DMS 273 (cell line): ENCODE data around the gene UPK1A.
"Not testable (repeated sequence)": the region's sequence is repeated elsewhere in the genome, so short reads cannot be mapped to it uniquely, and the experiment has no call there.

Experiments
- DNase-seq: peaks from one replicate; lab custom pipeline; 2025; ENCODE audit not compliant: unreplicated experiment; lab: John Stamatoyannopoulos, UW

UPK1A gene

DNA sequence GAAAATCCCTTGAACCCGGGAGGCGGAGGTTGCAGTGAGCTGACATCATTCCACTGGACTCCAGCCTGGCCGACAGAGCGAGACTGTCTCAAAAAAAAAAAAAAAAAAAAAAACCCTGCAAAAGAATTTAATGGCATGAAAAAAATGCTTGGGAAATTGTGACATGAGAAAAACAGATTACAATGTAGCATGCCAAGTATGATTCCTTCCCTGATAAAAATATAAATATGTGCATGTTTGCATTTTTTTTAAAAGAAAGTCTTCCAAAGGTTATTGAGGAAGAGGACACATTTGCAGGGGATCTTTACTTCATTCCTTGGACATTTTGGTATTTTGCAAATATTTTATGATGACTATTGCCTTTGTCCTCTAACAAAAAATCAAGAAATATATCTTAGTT is 23.5 kb downstream of the UPK1A start:
- no peak for DNase-seq

DNA sequence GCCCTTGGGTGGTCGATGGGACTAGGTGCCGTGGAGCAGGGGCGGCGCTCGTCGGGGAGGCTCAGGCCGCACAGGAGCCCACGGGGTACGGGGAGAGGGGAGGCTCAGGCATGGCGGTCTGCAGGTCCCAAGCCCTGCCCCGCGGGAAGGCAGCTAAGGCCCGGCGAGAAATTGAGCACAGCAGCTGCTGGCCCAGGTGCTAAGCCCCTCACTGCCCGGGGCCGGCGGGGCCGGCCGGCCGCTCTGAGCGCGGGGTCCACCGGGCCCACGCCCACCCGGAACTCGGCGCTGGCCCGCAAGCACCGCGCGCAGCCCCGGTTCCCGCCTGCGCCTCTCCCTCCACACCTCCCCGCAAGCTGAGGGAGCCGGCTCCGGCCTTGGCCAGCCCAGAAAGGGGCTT is 24.8 kb downstream of the UPK1A start:
- DNase-seq: not testable (repeated sequence)

DNA sequence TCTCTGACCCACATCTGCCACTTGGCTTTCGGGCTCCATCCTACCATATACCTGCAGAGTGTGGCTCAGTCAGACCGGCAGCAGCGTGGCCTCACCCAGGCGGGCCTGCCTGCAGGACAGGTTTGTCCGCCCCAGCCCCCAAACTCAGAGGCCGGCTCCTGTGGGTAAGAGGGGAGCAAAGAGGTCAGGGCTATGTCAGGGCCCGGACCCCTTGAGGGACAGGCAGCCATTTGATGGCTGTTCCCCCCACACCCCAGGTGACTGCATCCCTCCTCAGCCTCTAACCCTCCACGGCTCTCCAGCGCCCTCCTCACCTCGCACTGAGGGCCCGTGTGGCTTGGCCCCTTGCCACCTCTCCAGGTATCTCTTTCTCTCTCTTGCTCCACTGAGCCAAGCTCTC is 25.7 kb downstream of the UPK1A start:
- peak; percentile 23 for DNase-seq

DNA sequence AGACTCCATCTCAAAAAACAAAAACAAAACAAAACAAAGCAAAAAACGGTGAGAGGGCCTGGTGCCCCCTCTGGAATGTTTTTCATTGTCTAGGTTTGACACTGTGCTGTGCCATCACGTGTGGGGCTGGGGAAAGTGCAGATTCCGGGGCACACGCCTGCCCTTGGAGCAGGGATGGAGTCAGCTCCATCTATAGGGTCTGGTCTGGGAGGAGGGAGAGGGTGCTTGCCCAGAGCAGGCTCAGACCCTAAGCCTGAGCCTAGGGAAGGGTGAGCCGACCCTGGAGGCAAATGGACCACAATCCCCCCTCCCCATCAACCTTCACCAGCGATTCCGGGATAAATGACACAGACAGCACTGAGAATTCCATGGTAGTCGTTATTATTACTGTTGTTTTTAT is 27.1 kb downstream of the UPK1A start:
- DNase-seq: no peak

DNA sequence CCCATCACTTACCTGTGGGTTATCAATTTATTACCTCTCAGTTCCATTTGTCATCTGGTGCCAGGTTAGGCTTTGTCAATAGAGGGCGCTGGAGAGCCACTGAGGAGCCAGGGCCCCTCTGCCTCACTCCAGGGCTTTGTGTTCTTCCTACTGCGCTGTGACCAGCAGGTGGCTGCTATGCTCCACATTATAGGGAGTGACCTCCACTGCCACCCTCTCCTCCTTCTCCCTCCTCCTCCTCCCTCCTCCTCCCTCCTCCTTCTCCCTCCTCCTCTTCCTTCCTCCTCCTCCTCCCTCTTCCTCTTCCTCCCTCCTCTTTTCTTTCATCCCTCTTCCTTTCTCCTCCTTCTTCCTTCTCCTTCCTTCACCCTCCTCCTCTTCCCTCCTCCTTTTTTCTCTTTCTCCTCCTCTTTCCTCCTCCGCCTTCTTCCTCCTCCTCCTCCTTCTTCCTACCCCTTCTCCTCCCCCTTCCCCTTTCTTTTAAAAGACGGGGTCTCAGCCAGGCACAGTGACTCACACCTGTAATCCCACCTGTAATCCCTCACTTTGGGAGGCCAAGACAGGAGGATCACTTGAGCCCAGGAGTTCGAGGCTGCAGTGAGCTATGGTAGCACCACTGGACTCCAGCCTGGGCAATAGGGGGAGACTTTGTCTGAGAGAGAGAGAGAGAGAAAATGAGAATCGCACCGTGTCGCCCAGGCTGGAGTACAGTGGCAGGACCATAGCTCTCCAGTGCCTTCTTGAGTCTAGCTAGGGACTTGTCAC is 27.7 kb downstream of the UPK1A start:
- DNase-seq: peak; percentile 94

DNA sequence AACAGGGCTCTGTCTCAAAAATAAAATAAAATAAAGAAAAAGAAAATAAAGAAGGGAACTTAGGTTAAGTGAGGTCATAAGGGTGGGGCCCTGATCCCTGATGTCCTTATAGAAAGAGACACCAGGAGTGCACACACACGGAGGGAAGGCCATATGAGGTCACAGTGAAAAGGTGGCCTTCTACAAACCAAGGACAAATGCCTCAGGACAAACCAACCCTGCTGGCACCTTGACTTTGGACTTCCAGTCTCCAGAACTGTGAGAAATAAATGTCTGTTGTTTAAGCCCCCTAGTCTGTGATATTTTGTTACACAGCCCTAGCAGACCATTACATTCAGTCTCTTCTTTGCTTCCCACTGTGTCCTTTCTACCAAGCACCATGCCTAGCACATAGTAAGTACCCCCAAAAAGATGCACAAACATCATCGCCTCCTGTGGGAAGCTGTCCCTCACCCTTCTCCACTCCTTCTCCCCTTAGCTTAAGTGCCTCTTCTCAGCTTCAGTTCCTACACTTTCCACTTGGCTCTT is 29.6 kb downstream of the UPK1A start:
- DNase-seq: no peak

DNA sequence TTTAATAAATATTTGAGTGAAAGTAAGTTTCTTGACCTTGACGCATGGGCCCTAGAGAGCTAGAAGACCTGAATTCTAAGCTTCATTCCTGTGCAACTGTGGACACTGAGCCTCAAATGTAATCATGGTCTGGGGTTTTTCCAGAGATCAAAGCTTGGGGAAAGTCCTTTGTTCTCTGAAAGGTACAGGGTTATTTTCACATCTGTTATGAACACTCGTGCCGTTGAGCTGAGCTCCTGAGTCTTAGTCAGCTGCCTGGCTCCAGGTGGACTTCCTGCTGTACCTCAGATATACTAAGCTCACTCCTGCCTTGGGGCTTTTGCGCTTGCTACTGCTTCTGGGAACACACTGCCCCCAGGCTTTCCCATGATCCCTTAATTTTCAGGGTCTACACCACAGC is 30.5 kb downstream of the UPK1A start:
- no peak for DNase-seq

DNA sequence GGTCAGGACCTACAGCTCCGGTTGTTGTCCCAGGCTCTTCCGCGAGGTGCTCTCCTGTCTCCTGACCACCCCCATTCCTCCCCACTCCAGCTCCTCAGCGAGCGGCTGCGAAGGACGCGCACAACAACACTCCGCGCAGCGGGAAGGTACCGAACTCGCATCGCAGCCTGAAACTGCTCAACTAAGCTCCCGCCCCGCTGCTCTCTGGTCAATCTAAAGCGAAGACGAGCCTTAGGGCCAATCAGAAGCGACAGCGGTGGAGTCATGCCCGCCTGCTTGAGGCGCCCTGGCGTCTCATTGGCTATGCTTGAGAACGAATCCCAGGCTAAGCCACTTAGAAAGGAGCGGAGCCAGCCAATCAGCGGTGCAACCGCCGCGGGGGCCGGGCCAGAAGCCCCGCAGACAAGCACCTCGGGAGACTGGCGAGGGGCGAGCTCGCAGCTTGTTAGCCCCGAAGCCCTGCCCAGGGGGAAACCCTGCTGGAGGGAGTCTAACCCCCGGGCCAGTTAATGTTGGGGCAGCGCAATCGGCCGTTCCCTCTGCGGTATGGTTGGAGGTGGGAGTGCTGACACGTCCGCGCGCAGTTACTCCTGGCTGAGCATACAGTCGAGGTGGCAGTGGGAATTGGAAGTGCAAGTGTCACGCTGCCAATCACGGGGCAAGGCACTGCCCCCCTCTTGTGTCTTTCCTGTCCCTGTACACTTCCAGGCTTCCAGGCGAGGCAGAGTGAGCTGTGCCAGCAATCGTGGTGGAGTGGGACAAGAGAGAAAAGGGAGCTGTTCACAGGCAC is 36.1 kb downstream of the UPK1A start:
- DNase-seq: peak; percentile 99

DNA sequence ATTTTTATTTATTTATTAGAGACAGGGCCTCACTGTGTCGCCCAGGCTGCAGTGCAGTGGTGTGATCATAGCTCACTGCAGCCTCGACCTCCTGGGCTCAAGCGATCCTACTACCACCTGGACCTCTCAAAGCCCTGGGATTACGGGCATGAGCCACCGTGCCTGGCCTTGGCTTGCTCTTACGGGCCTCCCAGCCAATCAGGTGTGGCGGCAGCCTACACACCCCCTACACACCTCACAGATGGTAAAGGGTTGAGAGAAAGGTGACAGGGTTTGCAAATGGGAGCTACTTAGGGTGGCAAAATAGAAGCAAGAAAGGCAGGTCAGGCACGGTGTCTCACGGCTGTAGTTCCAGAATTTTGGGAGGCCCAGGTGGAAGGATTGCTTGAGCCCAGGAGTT is 37.0 kb downstream of the UPK1A start:
- DNase-seq: peak; percentile 21

DNA sequence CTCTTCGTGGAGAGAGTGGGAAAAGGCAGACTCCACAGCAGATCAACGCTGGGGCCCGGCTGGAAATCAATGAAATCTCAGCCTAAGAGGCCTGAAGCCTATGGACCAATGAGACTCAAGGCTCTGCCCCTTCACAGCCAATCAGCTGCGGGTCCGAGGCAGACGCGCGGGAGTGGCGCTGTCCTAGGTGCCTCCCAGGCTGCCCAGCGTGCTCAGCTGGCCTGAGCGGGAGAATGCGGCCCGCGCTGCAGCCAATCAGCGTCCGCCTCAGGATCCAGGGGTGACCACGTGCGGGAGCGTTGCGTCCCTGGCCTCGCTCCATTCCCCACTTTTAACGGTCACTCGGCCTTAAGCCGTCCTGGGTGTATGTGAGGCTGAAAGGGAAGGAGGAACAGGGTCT is 37.9 kb downstream of the UPK1A start, which contains the start of gene ZBTB32:
TSS of gene ZBTB32 (plus strand) at position 341 of the 400 bp plus-strand sequence. CDS start 10,069 bp downstream, outside the sequence.
- DNase-seq: no peak

DNA sequence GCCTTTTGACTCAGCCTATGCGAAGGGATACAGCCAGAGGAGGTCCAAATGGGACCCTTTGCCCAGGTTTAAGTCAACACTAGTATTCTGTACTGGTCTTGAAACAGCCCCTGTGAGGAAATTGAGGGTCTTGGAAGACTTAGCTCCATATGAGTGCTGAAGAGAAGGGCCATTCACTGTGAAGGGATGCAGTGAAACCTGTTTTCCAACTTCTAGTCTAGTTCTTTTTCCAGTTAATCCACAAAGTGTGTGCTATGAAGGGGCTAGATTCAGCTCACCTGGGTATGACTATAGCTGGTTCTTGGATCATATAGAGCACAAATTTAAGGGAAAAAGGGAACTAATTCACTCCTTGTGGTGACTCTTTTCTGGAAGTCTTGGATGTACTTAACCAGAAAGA is 42.1 kb downstream of the UPK1A start:
- DNase-seq: no peak

DNA sequence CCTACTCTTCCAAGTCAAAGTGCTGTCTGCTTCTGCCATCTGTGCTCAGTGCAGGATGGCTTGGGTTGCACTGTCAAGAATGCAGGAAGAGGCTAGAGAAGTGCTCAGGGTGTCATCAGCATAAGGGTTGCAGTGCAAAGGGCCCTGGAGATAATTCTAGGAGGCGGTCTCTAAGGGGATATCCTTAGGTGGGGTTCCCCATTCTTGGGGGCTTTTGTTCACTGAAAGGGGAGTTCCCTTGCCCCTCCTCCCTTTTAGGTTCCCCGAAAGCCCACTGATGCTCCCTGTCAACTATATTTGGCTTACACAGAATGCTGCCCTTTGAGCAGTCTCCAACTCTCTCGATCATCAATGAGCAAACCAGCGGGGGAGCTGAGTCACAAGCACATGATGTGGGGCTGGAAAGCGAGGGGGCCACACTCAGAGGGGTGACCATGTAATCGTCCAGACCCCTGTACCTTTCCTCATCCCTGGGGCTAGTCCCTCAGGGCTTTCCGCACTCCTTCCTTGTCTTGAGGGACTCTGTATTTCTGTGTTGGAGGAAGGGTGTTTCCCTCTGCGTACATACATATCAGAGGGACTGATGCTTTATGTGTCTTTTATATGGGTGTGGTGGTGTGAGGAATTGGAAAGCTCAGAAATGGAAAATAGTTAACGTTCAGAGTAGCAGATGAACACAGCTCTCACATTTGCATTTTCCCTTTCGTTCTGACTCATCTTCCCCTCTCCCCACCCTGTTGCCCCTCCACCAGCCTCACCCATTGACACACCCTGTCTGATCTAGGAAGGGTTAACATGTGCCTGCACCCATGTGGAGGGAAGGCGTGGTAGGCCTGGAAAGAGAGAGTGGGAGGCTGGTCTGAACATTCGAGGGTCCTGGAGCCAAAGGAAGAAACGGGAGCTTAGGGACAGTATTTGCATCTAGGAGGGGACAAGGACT is 44.7 kb downstream of the UPK1A start:
- no peak for DNase-seq

DNA sequence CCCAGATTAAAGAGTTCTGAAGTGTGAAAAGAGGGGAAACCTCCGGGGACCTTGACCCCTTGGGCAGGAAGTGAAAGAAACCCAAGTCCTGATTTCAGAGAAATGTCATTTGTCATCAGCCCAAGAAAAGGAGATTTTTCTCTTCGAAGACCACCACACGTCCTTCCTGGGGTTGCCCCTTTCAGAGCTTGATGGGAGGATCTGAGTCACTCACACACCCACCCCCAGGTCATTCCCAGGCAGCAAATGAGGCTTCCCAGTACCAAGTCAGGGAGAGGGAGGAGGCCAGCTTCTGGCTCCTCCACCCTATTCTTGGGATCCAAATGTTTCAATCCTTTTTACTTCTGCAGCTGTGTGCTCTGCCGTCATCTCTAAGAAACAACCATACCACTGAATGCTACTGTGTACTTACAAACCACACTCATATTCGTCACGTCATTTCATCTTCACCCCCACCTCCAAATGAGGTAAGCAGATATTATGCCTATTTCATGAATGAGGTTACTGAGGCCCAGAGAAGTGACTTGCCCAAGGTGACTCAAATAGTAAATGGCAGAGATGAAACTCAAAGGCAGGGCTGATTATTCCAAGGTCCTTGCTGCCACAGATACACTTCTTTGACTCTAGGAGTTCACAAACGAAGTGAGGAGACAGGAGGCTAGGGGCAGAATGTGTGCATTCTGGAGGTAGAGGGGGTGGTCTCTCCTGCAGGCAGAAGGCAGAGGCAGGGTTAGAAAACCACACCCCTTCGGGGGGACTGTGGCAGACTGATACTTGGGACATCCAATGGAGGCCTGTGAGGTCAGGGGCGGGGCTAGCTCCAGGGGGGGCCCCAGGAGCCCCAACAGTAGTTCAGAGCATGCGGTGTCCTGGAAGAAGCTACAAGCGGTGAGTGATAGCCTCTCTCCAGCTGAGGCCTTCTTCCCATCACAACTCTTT is 46.5 kb downstream of the UPK1A start:
- no peak for DNase-seq

DNA sequence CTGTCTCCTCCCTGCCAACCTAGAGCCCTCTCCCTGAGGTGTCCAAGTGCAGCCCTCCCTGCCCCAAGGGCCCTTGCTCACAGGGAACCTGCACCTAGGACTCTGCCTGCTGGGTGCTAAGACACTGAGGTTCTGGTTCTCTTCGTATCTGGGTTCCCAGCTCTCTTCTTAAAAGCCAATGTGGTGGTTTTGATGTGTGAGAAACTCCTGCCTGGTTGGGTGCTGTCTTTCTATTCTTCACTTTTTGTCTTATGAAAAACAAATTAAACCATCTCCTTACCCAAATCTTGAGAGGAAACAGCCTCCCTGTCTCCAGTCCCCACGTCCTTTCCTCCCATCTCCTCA is 47.2 kb downstream of the UPK1A start:
- no peak for DNase-seq

DNA sequence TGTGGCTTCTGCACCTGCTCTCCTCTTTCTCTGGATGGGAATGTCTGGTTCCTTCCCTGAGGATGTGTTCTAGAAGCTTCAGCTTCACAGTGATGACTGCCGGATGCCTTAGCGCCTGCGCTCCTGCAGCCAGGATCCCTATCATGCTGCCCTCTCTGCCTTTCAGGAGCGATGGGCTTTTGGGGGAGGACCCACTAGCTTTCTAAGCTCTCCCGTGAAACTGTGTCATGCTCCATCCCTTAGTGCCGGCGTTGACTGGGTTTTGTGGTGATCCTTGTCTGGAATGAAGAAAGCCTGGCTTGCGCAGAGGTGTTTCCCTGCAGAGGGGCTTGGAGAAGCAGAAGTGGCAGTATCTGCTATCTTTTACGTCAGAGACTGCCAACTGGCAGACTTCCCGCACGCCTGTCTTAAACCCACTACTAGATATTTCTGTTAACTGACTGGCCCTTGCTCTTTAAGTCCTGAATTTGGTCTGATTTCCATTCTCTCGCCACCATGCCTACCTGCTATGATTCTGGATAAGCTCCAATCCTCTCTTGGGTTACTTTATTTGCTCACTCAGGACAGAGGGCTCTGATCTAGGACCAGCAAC is 47.7 kb downstream of the UPK1A start:
- DNase-seq: no peak

DNA sequence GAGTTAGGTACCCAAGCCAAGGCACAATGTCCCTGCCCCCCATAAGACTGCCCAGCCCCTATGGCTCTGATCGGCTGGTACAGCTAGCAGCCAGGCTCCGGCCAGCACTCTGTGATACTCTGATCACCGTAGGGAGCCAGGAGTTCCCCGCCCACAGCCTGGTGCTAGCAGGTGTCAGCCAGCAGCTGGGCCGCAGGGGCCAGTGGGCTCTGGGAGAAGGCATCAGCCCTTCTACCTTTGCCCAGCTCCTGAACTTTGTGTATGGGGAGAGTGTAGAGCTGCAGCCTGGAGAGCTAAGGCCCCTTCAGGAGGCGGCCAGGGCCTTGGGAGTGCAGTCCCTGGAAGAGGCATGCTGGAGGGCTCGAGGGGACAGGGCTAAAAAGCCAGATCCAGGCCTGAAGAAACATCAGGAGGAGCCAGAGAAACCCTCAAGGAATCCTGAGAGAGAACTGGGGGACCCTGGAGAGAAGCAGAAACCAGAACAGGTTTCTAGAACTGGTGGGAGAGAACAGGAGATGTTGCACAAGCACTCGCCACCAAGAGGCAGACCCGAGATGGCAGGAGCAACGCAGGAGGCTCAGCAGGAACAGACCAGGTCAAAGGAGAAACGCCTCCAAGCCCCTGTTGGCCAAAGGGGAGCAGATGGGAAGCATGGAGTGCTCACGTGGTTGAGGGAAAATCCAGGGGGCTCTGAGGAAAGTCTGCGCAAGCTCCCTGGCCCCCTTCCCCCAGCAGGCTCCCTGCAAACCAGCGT is 48.5 kb downstream of the UPK1A start:
- DNase-seq: peak; percentile 36

DNA sequence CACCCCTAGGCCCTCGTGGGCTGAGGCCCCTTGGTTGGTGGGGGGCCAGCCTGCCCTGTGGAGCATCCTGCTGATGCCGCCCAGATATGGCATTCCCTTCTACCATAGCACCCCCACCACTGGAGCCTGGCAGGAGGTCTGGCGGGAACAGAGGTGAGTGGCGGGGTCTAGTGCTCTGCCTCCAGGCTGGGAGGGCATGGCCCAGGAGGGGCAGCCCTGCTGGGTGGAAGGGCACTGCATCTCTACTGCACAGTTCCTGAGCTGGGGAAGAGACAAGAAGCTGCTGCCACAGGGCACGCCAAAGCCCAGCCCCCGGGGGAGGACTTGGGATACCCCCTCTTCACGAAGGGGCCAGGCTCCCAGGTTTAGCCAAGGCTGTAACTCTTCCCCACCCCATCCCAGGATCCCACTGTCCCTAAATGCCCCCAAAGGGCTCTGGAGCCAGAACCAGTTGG is 49.1 kb downstream of the UPK1A start:
- no peak for DNase-seq

DNA sequence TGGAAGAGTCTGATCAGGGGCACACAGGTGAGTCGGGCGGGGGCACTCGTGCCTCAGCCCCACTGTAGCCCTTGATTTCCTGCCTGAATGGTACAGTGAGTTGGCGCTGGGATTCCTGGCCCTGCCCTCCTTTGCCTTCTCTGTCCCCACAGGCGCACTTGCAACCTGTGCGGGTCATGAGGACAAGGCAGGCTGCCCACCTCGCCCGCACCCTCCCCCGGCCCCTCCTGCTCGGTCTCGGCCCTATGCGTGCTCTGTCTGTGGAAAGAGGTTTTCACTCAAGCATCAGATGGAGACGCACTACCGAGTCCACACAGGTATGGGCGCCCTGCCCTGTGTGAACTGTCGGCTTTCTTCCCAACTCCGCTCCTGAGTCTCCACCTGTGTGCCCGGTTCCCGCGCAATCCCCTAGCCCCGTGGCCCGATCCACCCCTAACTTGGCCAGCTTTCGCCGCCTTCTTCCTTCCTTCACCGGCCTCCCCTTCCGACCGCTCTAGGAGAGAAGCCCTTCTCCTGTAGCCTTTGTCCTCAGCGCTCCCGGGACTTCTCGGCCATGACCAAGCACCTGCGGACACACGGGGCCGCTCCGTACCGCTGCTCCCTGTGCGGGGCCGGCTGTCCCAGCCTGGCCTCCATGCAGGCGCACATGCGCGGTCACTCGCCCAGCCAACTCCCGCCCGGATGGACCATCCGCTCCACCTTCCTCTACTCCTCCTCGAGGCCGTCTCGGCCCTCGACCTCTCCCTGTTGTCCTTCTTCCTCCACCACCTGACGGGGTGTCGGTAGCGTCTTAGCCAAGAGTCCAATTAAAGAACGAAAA is 49.9 kb downstream of the UPK1A start:
- DNase-seq: no peak
